ENCODE data around the gene ERICH6B.

DNA sequence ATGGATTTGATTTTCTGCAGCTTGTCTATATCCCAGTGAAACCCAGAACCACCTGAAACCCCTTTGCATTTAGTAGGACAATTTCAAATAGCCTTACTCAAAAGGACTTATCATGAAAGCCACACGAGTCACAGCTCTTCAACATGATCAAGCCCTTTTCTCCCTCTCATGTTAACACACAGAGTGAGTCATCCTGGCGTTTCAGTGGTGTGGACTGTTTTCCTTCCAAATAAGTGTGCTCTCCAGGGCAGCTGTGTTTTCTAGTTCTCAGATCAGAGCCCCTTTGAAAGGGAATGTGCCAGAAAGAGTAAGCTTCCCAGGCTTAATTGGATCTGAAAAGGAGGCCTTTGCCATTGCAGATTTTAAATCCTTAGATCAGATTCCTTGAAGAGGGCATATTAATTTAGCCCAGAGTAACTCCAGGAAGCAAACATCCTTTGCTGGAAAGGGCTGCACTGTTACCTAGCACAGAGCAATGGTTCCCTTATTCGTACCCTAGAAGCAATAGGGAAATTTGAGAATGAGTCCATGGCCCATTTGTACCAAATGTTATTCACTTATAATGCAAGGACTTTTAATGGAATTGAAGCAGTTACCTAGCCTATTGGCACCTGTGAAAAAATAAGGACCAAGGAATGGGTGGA is 51.3 kb downstream of the ERICH6B start:
- TF ChIP-seq POLR2A (IDR thresholded peaks at IDR 0.05; ENCODE audit: low read depth, low read length) (no peak), POLR2AphosphoS5 (IDR thresholded peaks at IDR 0.05; ENCODE audit: low read depth, low read length) (no peak), TAF1 (IDR thresholded peaks at IDR 0.05; ENCODE audit: borderline replicate concordance, low read depth, low read length) (no peak)

All from GM12892 (cell line).